Body of pancreas (tissue), 4 donors: Measurements from ENCODE around the gene SSU72. TPM values are rescaled to one million over a fixed set of nuclear protein-coding genes. Genes with fewer than 3 reads are reported as not detected.

ENCODE experiments used
- ATAC-seq: fragments of 150-250 bp; one replicate; pipeline ENCODE4 v1.9.1; 2016
- DNase-seq, 4 donors: peaks; one replicate each; pipeline ENCODE4 v3.0.0-alpha.2; 2019
- H3K27ac ChIP-seq, 4 donors: fragments of 200-600 bp; sonication (generic); 1 replicate in 3 of 4; 2 replicates in 1 of 4; pipeline versions ENCODE4 v1.5.1 to v1.6.1; 2016 to 2019; ENCODE audit warnings: mild to moderate bottlenecking in 1 of 4, mixed read lengths in 1 of 4, moderate library complexity in 1 of 4
- H3K27me3 ChIP-seq, 2 donors: fragments of 200-600 bp; sonication (generic); one replicate each; pipeline ENCODE4 v1.6.0; 2016; ENCODE audit warnings: mild to moderate bottlenecking in 1 of 2
- H3K36me3 ChIP-seq, 2 donors: fragments of 200-600 bp; sonication (generic); replicated peaks in 1 of 2; 2 replicates each; pipeline ENCODE4 v1.5.1; 2016; ENCODE audit warnings: low read depth in 2 of 2; ENCODE audit not compliant: insufficient read depth in 1 of 2
- H3K4me1 ChIP-seq: fragments of 200-600 bp; sonication (generic); one replicate; pipeline ENCODE4 v1.6.0; 2016
- H3K4me3 ChIP-seq, 2 donors: fragments of 200-600 bp; sonication (generic); 1 replicate in 1 of 2; 2 replicates in 1 of 2; pipeline ENCODE4 v1.5.1; 2016 to 2019
- H3K9me3 ChIP-seq, 3 donors: fragments of 200-600 bp; sonication (generic); 1 replicate in 2 of 3; 2 replicates in 1 of 3; pipeline ENCODE4 v1.5.1; 2016
- CTCF ChIP-seq, 7 experiments: fragments of 450-650 bp in 4 of 7; fragments of 200-600 bp in 3 of 7; sonication (generic) in 3 of 7; IDR thresholded peaks; one replicate each; pipeline ENCODE4 v1.5.1; 2016 to 2019; ENCODE audit warnings: antibody characterized with exemption in 7 of 7
- POLR2A ChIP-seq, 3 donors: fragments of 450-650 bp; IDR thresholded peaks; one replicate each; pipeline ENCODE4 v1.6.1; 2016; ENCODE audit warnings: antibody characterized with exemption in 3 of 3, mild to moderate bottlenecking in 2 of 3
- WGBS, 2 donors: methylation state at CpG; one replicate each; pipeline ENCODE4 v1.1.5; 2017; 5-methylcytosine and 5-hydroxymethylcytosine counted together
- intact Hi-C: fragments of 100-400 bp; cut with DNase I; formaldehyde crosslinking; loops from one replicate; pipeline ENCODE4 v1.15.1; 2023
- total RNA-seq, 2 donors: library from RNA; depleted of rRNA; stranded (reverse); fragments of >200 nt; gene quantifications; one replicate each; pipeline ENCODE4 v1.1.0, GENCODE V29; 2016

The SSU72 gene
- total RNA-seq, 2 donors from 2014 or later, result 82.1 to 113 TPM

GRCh38 chr1:1545946-1546737 is 28.5 kb downstream of the SSU72 start:
- H3K27me3 ChIP-seq, result no peaks in the 10 kb centered on the region
- H3K27ac ChIP-seq, result no peak overlapping the region
- H3K4me1 ChIP-seq, result peaks cover 10% of the 10 kb centered on the region
- DNase-seq, result no peak
- 82 to 88% methylated on average over 4 to 22 of the region's 23 CpGs for WGBS, 2 donors
- ATAC-seq, result no peak
- no peaks in the 10 kb centered on the region for H3K9me3 ChIP-seq
- H3K36me3 ChIP-seq, result peaks cover 0 to 2% of the 10 kb centered on the region in 2 donors
- intact Hi-C loops, result no loop called here
- TF ChIP-seq POLR2A (IDR thresholded peaks at IDR 0.05), result no peak
- no peak for TF ChIP-seq CTCF (IDR thresholded peaks at IDR 0.05)
- no peak overlapping the region for H3K4me3 ChIP-seq

GRCh38 chr1:1544544-1544943 is 30.1 kb downstream of the SSU72 start:
- no peak for DNase-seq

GRCh38 chr1:1543706-1544099 is 31.0 kb downstream of the SSU72 start:
- 71 to 85% methylated on average over 12 to 18 of the region's 19 CpGs for WGBS, 2 donors
- H3K27ac ChIP-seq, result no peak overlapping the region
- no peak for ATAC-seq
- no peaks in the 10 kb centered on the region for H3K27me3 ChIP-seq
- intact Hi-C loops, result no loop called here
- TF ChIP-seq POLR2A (IDR thresholded peaks at IDR 0.05) (no peak), CTCF (IDR thresholded peaks at IDR 0.05) (no peak)
- H3K4me3 ChIP-seq, result no peak overlapping the region
- H3K9me3 ChIP-seq, result no peaks in the 10 kb centered on the region
- peak in 3 of 4 donors; percentile 22 to 75 (median 66) for DNase-seq
- peaks cover 12% of the 10 kb centered on the region for H3K4me1 ChIP-seq
- peaks cover 0 to 2% of the 10 kb centered on the region in 2 donors for H3K36me3 ChIP-seq

More at GRCh38 chr1:1544544-1544943, 30.1 kb downstream of the SSU72 start:
- Histone ChIP-seq H3K27ac (no peak overlapping the region), H3K27me3 (no peaks in the 10 kb centered on the region), H3K4me3 (no peak overlapping the region), H3K36me3 (peaks cover 0 to 2% of the 10 kb centered on the region in 2 donors), H3K4me1 (peaks cover 6% of the 10 kb centered on the region), H3K9me3 (no peaks in the 10 kb centered on the region)
- 94 to 95% methylated on average over 8 to 10 of the region's 10 CpGs for WGBS, 2 donors
- intact Hi-C loops, result no loop called here
- ATAC-seq, result no peak
- TF ChIP-seq CTCF (IDR thresholded peaks at IDR 0.05) (no peak), POLR2A (IDR thresholded peaks at IDR 0.05) (no peak)

- peaks cover 12% of the 10 kb centered on the region for H3K4me1 ChIP-seq
- H3K9me3 ChIP-seq, result no peaks in the 10 kb centered on the region
- intact Hi-C loops, result no loop called here
- ATAC-seq (no peak), DNase-seq (peak in 1 of 4 donors; percentile 30)
- H3K27ac ChIP-seq, result no peak overlapping the region
- TF ChIP-seq CTCF (IDR thresholded peaks at IDR 0.05), result no peak
- no peak for TF ChIP-seq POLR2A (IDR thresholded peaks at IDR 0.05)
- peaks cover 0 to 2% of the 10 kb centered on the region in 2 donors for H3K36me3 ChIP-seq
- H3K27me3 ChIP-seq, result no peaks in the 10 kb centered on the region
- WGBS, 2 donors, result 87 to 95% methylated on average over 43 to 45 of the region's 45 CpGs
- H3K4me3 ChIP-seq, result no peak overlapping the region
These were observed 31.6 kb downstream of the SSU72 start for GRCh38 chr1:1542766-1543705.
